GM18502 (cell line): ENCODE data around the gene SLC10A2.

Experiments
- ATAC-seq: cut with Tn5 transposase; IDR thresholded peaks from one replicate; pipeline ENCODE4 v1.9.1; 2021; ENCODE audit warnings: mild to moderate bottlenecking; ENCODE audit not compliant: unreplicated experiment, poor library complexity

Gene SLC10A2

GRCh38 chr13:103056008-103056407, 10.2 kb downstream of the SLC10A2 start:
- ATAC-seq, result no peak

- no peak for ATAC-seq
Observed at GRCh38 chr13:103055166-103055565, 11.1 kb downstream of the SLC10A2 start.

GRCh38 chr13:103046676-103047075, 19.5 kb downstream of the SLC10A2 start:
- ATAC-seq, result no peak

GRCh38 chr13:103044056-103044455, 22.2 kb downstream of the SLC10A2 start:
- ATAC-seq, result no peak

- ATAC-seq, result no peak
Observed at GRCh38 chr13:103040006-103040405, 26.2 kb downstream of the SLC10A2 start.

GRCh38 chr13:103039183-103039582, 27.0 kb downstream of the SLC10A2 start:
- no peak for ATAC-seq

- no peak for ATAC-seq
Observed at GRCh38 chr13:103036268-103036667, 29.9 kb downstream of the SLC10A2 start.

GRCh38 chr13:103033999-103034398, 32.2 kb downstream of the SLC10A2 start:
- ATAC-seq, result peak; percentile 28

- ATAC-seq, result peak; percentile 90
Observed at GRCh38 chr13:103031332-103031873, 34.8 kb downstream of the SLC10A2 start.

GRCh38 chr13:103030776-103031175, 35.4 kb downstream of the SLC10A2 start:
- no peak for ATAC-seq

GRCh38 chr13:103029798-103030197, 36.4 kb downstream of the SLC10A2 start:
- no peak for ATAC-seq

GRCh38 chr13:103022336-103022735, 43.9 kb downstream of the SLC10A2 start:
- no peak for ATAC-seq

- ATAC-seq, result no peak
Observed at GRCh38 chr13:103018556-103018955, 47.7 kb downstream of the SLC10A2 start.

GRCh38 chr13:103012646-103013045, 53.6 kb downstream of the SLC10A2 start:
- ATAC-seq, result no peak

GRCh38 chr13:103009051-103009840, 57.0 kb downstream of the SLC10A2 start:
- ATAC-seq, result no peak

GRCh38 chr13:103007427-103007762, 58.8 kb downstream of the SLC10A2 start:
- peak; percentile 39 for ATAC-seq

- ATAC-seq, result peak; percentile 95
Observed at GRCh38 chr13:103006641-103007426, 59.4 kb downstream of the SLC10A2 start.

- no peak for ATAC-seq
Observed at GRCh38 chr13:103004661-103005345, 61.4 kb downstream of the SLC10A2 start.

- no peak for ATAC-seq
Observed at GRCh38 chr13:103003631-103004030, 62.6 kb downstream of the SLC10A2 start.

- ATAC-seq, result no peak
Observed at GRCh38 chr13:103002279-103002678, 63.9 kb downstream of the SLC10A2 start.

GRCh38 chr13:103000157-103000556, 66.1 kb downstream of the SLC10A2 start:
- no peak for ATAC-seq
